CD14-positive monocyte (primary cell): Measurements from ENCODE around the gene ARID4B. TPM values are rescaled to one million over a fixed set of nuclear protein-coding genes. Genes with fewer than 3 reads are reported as not detected.
A peak's percentile ranks its signal among the peaks of the same experiment; 100 is the strongest.

Experiments
- DNase-seq, 3 donors: peaks; one replicate each; pipeline ENCODE4 v3.0.0-alpha.2; 2011 to 2022
- H2AFZ ChIP-seq: 2 replicates; pipeline ENCODE4 v1.6.0; 2012; ENCODE audit warnings: mild to moderate bottlenecking, low read depth, low read length, inconsistent platforms; ENCODE audit not compliant: insufficient read depth, poor library complexity, severe bottlenecking
- H3K27ac ChIP-seq, 2 donors: 1 replicate in 1 of 2; 2 replicates in 1 of 2; pipeline ENCODE4 v1.5.1; 2012 to 2013; ENCODE audit warnings: low read length in 2 of 2, control low read depth in 1 of 2, inconsistent platforms in 1 of 2, low read depth in 1 of 2, mild to moderate bottlenecking in 1 of 2
- H3K27me3 ChIP-seq, 2 donors: one replicate each; pipeline versions ENCODE4 v1.6.0 to v1.6.1; 2011 to 2013; ENCODE audit warnings: low read length in 2 of 2; ENCODE audit not compliant: control insufficient read depth in 2 of 2, insufficient read depth in 2 of 2
- H3K36me3 ChIP-seq, 2 donors: replicated peaks in 1 of 2; 1 replicate in 1 of 2; 2 replicates in 1 of 2; pipeline versions ENCODE4 v1.5.1 to v1.6.1; 2012 to 2013; ENCODE audit warnings: low read length in 2 of 2, control low read depth in 1 of 2, inconsistent platforms in 1 of 2, mild to moderate bottlenecking in 1 of 2; ENCODE audit not compliant: insufficient read depth in 2 of 2, control insufficient read depth in 1 of 2
- H3K4me1 ChIP-seq, 2 donors: 1 replicate in 1 of 2; 2 replicates in 1 of 2; pipeline versions ENCODE4 v1.5.1 to v1.6.1; 2012 to 2013; ENCODE audit warnings: low read length in 2 of 2, control low read depth in 1 of 2, inconsistent platforms in 1 of 2, mild to moderate bottlenecking in 1 of 2, moderate library complexity in 1 of 2; ENCODE audit not compliant: insufficient read depth in 2 of 2, control insufficient read depth in 1 of 2
- H3K4me2 ChIP-seq: replicated peaks from 2 replicates; pipeline ENCODE3; 2012; ENCODE audit warnings: low read length, moderate library complexity, mild to moderate bottlenecking; ENCODE audit not compliant: poor library complexity, severe bottlenecking; ENCODE audit errors: extremely low read depth
- H3K4me3 ChIP-seq, 3 experiments: fragments of 200-600 bp in 1 of 3; sonication (generic) in 1 of 3; replicated peaks in 1 of 3; 1 replicate in 2 of 3; 2 replicates in 1 of 3; pipeline ENCODE4 v1.5.1; 2011 to 2013; ENCODE audit warnings: low read length in 3 of 3, mild to moderate bottlenecking in 3 of 3, control low read depth in 2 of 3, low read depth in 2 of 3, inconsistent platforms in 1 of 3, moderate library complexity in 1 of 3
- H3K79me2 ChIP-seq: 2 replicates; pipeline ENCODE4 v1.6.0; 2012; ENCODE audit warnings: mild to moderate bottlenecking, control low read depth, inconsistent platforms, low read length, moderate library complexity; ENCODE audit not compliant: insufficient read depth
- H3K9ac ChIP-seq: 2 replicates; pipeline ENCODE4 v1.6.0; 2017; ENCODE audit warnings: low read length, mild to moderate bottlenecking; ENCODE audit not compliant: insufficient read depth, poor library complexity, severe bottlenecking
- H3K9me3 ChIP-seq, 2 donors: replicated peaks in 1 of 2; 1 replicate in 1 of 2; 2 replicates in 1 of 2; pipeline versions ENCODE4 v1.5.1 to v1.6.1; 2012 to 2013; ENCODE audit warnings: low read length in 2 of 2, control low read depth in 1 of 2; ENCODE audit not compliant: control insufficient read depth in 1 of 2, insufficient read depth in 1 of 2
- H4K20me1 ChIP-seq: 2 replicates; pipeline ENCODE4 v1.6.0; 2012; ENCODE audit warnings: mild to moderate bottlenecking, low read length, control low read depth, moderate library complexity; ENCODE audit not compliant: insufficient read depth
- H3K27ac Mint-ChIP-seq, 7 donors: one replicate each; pipeline ENCODE4 v1.8.0; 2020; ENCODE audit warnings: mild to moderate bottlenecking in 7 of 7, mixed read lengths in 7 of 7, moderate library complexity in 6 of 7, inconsistent platforms in 2 of 7
- H3K27me3 Mint-ChIP-seq, 3 donors: one replicate each; pipeline ENCODE4 v1.8.0; 2021 to 2022; ENCODE audit warnings: low read depth in 3 of 3, mild to moderate bottlenecking in 3 of 3, mixed read lengths in 3 of 3, moderate library complexity in 3 of 3, inconsistent platforms in 1 of 3
- H3K36me3 Mint-ChIP-seq, 2 donors: one replicate each; pipeline ENCODE4 v1.8.0; 2020; ENCODE audit warnings: mixed read lengths in 2 of 2, inconsistent platforms in 1 of 2, mild to moderate bottlenecking in 1 of 2
- H3K4me1 Mint-ChIP-seq: one replicate; pipeline ENCODE4 v1.8.0; 2020; ENCODE audit warnings: mild to moderate bottlenecking, mixed read lengths
- H3K4me3 Mint-ChIP-seq, 2 donors: one replicate each; pipeline ENCODE4 v1.8.0; 2020; ENCODE audit warnings: mild to moderate bottlenecking in 2 of 2, mixed read lengths in 2 of 2, moderate library complexity in 1 of 2
- H3K9me3 Mint-ChIP-seq, 7 donors: one replicate each; pipeline ENCODE4 v1.8.0; 2020 to 2022; ENCODE audit warnings: mixed read lengths in 7 of 7, mild to moderate bottlenecking in 6 of 7, moderate library complexity in 6 of 7, inconsistent platforms in 2 of 7
- WGBS: methylation state at CpG from one replicate; pipeline ENCODE4 v1.1.5; 2013; ENCODE audit warnings: missing lambda C conversion rate; ENCODE audit not compliant: insufficient coverage; 5-methylcytosine and 5-hydroxymethylcytosine counted together
- intact Hi-C, 2 donors: fragments of 100-400 bp; cut with micrococcal nuclease; formaldehyde crosslinking; loops; one replicate each; pipeline versions ENCODE4 v1.15.0 to v1.15.1; 2023
- polyA plus RNA-seq, 3 donors: library from polyadenylated mRNA; depleted of rRNA in 1 of 3; unstranded in 2 of 3; stranded (reverse) in 1 of 3; fragments of 300-500 nt in 2 of 3; fragments of >200 nt in 1 of 3; fragmentation: Illumina TruSeq in 2 of 3; gene quantifications; 1 replicate in 2 of 3; 2 replicates in 1 of 3; pipeline ENCODE4 v1.2.3, GENCODE V29; 2012 to 2021
- TF ChIP-seq, protein P1 (sequence below): fragments of 200-600 bp; IDR thresholded peaks from one replicate; pipeline ENCODE4 v1.8.0; 2022; ENCODE audit warnings: antibody characterized with exemption, mild to moderate bottlenecking

The ARID4B gene
- polyA plus RNA-seq, 3 donors: 9.3 to 15.4 (median 11.1) TPM

DNA sequence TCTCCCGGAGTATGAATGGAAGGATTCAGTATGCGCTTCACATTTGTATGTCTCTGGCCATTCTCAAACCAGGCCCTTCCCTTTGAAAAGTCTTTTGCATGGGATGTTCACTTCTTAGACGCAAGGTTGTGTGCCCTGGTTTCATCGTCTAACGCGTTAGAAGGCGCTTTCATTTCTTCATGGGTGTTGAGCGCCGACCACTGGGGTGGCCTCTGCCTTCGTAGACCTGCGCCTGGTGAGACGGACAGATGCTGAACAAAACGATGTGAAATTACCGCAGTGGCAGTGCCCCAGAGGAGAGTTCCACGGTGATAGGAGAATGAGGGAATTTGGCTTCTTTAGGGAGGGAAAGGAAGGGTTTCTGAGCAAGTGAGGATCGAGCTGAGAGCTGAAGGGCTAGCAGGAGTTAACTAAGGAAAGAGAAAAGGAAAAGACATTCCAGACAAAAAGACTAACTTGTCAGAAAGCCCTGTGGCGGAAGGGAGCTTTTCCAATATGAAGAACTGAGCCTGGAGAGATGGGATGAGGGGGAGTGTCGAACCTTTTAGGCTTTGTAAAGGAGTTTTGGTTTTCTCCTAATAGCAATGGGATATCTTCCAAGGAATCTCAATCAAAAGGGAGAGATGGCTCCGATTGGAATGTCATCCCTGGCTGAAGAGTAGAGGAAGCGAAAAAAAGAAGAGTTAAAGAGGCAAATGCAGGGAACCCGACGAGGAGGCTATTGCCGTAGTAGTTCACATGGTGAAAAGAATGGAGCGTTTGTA, 1.3 kb upstream of the ARID4B start:
- Histone ChIP-seq H3K27ac (peak overlapping the region; percentile 85 to 90), H3K4me3 (peak overlapping the region; percentile 75 to 92 (median 81)), H3K9ac (peak overlapping the region; percentile 74), H3K9me3 (no peaks in the 10 kb centered on the region), H3K4me2 (peak overlapping the region; percentile 93), H3K36me3 (no peaks in the 10 kb centered on the region), H2AFZ (peak overlapping the region; percentile 75), H3K4me1 (peaks cover 41 to 67% of the 10 kb centered on the region in 2 donors), H3K27me3 (no peaks in the 10 kb centered on the region), H4K20me1 (peaks cover 75% of the 10 kb centered on the region), H3K79me2 (peaks cover 90% of the 10 kb centered on the region)
- intact Hi-C loops: loop anchor here (2.0 to 10.0 kb wide), 6 partner anchors 37 to 205 kb away; partner anchors contain the start of genes B3GALNT2 (in 2 of the 2), TBCE (in 2 of the 2), RBM34 (in 1 of the 2) and TOMM20 (in 1 of the 2)
- Mint-ChIP-seq H3K36me3 (peaks cover 0 to 3% of the 10 kb centered on the region in 2 donors), H3K27ac (no peak overlapping the region), H3K27me3 (peaks cover 0 to 2% (median 0%) of the 10 kb centered on the region in 3 donors), H3K4me3 (no peak overlapping the region), H3K9me3 (no peaks in the 10 kb centered on the region), H3K4me1 (peaks cover 35% of the 10 kb centered on the region)
- 0% methylated on average over 23 of the region's 24 CpGs for WGBS
- TF ChIP-seq, protein P1, sequence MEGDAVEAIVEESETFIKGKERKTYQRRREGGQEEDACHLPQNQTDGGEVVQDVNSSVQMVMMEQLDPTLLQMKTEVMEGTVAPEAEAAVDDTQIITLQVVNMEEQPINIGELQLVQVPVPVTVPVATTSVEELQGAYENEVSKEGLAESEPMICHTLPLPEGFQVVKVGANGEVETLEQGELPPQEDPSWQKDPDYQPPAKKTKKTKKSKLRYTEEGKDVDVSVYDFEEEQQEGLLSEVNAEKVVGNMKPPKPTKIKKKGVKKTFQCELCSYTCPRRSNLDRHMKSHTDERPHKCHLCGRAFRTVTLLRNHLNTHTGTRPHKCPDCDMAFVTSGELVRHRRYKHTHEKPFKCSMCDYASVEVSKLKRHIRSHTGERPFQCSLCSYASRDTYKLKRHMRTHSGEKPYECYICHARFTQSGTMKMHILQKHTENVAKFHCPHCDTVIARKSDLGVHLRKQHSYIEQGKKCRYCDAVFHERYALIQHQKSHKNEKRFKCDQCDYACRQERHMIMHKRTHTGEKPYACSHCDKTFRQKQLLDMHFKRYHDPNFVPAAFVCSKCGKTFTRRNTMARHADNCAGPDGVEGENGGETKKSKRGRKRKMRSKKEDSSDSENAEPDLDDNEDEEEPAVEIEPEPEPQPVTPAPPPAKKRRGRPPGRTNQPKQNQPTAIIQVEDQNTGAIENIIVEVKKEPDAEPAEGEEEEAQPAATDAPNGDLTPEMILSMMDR: peak; percentile 6
- peak; percentile 27 to 55 (median 33) for DNase-seq

DNA sequence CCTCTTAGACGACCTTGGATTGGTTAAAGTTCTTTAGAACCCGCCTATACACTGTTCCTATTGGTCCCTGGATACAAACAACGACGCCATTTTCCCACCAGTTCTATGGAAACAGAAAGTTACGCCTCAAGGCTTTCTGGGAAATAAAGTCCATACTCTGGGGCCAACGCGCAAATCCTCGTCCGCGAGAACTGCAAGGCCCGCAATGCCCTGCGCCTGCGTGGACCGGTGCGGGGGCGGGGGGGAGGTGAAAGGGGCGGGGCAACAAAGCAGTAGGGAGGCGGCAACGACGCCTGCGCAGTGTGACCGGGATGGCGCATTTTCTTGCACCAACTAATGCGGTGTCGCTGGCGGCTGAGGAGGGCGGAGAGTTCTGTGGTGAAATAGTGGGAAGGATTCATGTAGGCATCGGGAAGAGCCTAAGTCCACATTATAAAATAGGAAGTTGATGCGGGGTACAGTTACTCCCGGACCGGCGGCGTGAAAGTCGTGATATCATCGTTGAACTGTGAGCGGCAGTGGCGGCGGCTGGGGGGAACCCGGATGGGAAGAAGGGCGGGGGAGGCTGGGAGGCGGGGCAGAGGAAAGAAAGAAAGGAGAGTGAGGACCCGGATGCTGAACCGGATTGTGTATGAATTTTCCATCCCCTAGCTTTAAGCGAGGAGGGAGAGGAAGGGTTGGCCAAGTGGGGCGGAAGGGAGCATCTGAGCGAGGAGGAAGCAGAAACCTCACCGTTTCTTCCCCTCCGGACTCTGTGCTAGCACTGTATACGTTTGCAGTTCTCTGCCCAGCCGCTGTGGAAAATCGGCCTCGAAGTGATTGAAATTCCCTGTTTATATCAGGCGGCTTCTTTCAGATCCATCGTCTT, 526 bp upstream of the ARID4B start, which contains the start of gene GGPS1:
GGPS1 (plus strand) TSS at position 300 of the 868 bp plus-strand sequence. CDS start 6,695 bp downstream, outside the sequence.
- Histone ChIP-seq H4K20me1 (peaks cover 76% of the 10 kb centered on the region), H2AFZ (peak within 1 kb of the TSS; percentile 75), H3K79me2 (peaks cover 90% of the 10 kb centered on the region), H3K27ac (peak within 1 kb of the TSS; percentile 90 to 96), H3K4me2 (peak within 1 kb of the TSS; percentile 93), H3K36me3 (no peaks in the 10 kb centered on the region), H3K4me1 (peaks cover 40 to 67% of the 10 kb centered on the region in 2 donors), H3K9me3 (no peaks in the 10 kb centered on the region), H3K9ac (peak within 1 kb of the TSS; percentile 96), H3K4me3 (peak within 1 kb of the TSS; percentile 81 to 99 (median 92)), H3K27me3 (no peaks in the 10 kb centered on the region)
- Mint-ChIP-seq H3K4me3 (no peak within 1 kb of the TSS), H3K36me3 (peaks cover 0 to 5% of the 10 kb centered on the region in 2 donors), H3K27ac (peak within 1 kb of the TSS in 5 of 7 donors; percentile 89 to 96 (median 90)), H3K4me1 (peaks cover 36% of the 10 kb centered on the region), H3K27me3 (peaks cover 0 to 2% (median 0%) of the 10 kb centered on the region in 3 donors), H3K9me3 (no peaks in the 10 kb centered on the region)
- TF ChIP-seq, protein P1: peak; percentile 25
- intact Hi-C loops: loop anchor here (2.0 to 10.0 kb wide), 6 partner anchors 38 to 204 kb away; partner anchors contain the start of genes B3GALNT2 (in 2 of the 2), TBCE (in 2 of the 2), RBM34 (in 1 of the 2) and TOMM20 (in 1 of the 2)
- peak; percentile 99 for DNase-seq
- 0% methylated on average over 46 of the region's 54 CpGs for WGBS
